Mammary epithelial cell (primary cell): ENCODE measurements around the gene MYO5C.

Source experiments
- EZH2 ChIP-seq: IDR thresholded peaks from 2 replicates; pipeline ENCODE4 v1.6.1; 2012; ENCODE audit warnings: low read length, inconsistent platforms, borderline replicate concordance
- TF ChIP-seq, protein P1 (sequence below), 2 donors: IDR thresholded peaks in 1 of 2; conservative IDR thresholded peaks in 1 of 2; 2 replicates each; pipeline ENCODE4 v1.5.1; 2011 to 2012; ENCODE audit warnings: inconsistent platforms in 2 of 2, low read length in 2 of 2, mild to moderate bottlenecking in 2 of 2, control low read depth in 1 of 2, low read depth in 1 of 2; ENCODE audit not compliant: insufficient read depth in 1 of 2; ENCODE audit errors: extremely low read depth in 1 of 2

DNA sequence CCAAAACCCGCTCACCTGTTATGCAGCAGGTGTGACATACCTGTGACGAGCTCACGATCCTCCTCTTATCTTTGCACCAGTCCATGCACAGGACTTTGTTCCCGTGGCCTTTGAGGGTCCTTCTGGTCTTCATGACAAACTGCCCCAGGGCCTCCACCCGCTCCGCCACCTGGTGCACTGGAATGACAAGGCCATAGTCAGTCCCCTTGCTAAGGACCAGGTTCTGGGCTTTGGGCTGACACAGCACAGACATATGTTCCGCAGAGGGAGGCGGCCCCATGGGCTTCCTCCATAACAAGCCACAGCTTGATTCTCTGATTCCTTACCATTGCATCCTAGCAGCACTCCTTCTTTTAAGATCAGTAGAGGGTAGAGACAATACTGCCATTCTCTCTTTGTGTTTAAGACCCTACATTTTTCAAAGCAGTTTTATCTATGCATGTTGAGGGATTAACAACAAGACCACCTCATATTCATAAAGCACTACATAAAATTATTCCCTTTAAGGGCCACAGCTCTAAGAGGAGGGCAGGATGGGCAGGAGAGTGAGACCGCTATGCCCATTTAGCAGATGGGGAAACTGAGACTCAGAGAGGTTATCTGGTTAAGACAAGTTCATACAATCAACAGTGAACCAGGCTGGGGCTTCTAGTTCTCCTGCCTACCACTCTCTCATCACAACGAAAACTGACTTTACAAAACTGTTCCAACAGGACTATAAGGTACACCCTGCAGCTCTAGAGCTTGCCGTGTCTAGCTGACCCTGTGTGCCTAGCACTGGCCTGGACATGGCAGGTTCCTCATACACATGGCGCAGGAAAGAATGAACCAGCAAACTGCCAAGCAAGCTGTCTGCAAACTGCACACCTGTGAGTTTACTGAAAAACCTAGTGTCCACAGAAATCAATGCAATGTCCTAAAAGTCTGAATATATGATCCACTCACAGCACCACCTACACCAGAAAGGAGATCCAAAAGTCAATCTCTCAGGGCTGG, 141.4 kb downstream of the MYO5C start:
- TF ChIP-seq EZH2, result no peak
- TF ChIP-seq, protein P1, sequence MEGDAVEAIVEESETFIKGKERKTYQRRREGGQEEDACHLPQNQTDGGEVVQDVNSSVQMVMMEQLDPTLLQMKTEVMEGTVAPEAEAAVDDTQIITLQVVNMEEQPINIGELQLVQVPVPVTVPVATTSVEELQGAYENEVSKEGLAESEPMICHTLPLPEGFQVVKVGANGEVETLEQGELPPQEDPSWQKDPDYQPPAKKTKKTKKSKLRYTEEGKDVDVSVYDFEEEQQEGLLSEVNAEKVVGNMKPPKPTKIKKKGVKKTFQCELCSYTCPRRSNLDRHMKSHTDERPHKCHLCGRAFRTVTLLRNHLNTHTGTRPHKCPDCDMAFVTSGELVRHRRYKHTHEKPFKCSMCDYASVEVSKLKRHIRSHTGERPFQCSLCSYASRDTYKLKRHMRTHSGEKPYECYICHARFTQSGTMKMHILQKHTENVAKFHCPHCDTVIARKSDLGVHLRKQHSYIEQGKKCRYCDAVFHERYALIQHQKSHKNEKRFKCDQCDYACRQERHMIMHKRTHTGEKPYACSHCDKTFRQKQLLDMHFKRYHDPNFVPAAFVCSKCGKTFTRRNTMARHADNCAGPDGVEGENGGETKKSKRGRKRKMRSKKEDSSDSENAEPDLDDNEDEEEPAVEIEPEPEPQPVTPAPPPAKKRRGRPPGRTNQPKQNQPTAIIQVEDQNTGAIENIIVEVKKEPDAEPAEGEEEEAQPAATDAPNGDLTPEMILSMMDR (conservative IDR thresholded peaks at IDR 0.05 in 1 of 2, IDR thresholded peaks at IDR 0.05 in 1 of 2; ENCODE audit: extremely low read depth in 1 of 2, insufficient read depth in 1 of 2, low read depth in 1 of 2, low read length in 2 of 2), result no peak
